Activated naive CD4-positive, alpha-beta T cell treated with anti-CD3 and anti-CD28 coated beads, Interleukin-2, amount 10 ng/mL, durations not matched to agents 7 days and 5 days (primary cell): ENCODE measurements around the gene DAND5.
A peak's percentile ranks its signal among the peaks of the same experiment; 100 is the strongest.

ENCODE experiments used
- CTCF ChIA-PET: fragments of 350-600 bp; sonication (Branson Sonifier 250); formaldehyde crosslinking; loops from one replicate; lab custom pipeline; 2021; ENCODE audit warnings: antibody characterized with exemption; lab: Charles Lee
- DNase-seq: peaks from one replicate; pipeline ENCODE4 v3.0.0-alpha.2; 2020
- H3K27ac Mint-ChIP-seq: one replicate; pipeline ENCODE4 v1.8.0; 2021; ENCODE audit warnings: mild to moderate bottlenecking, moderate library complexity, mixed read lengths
- H3K27me3 Mint-ChIP-seq: one replicate; pipeline ENCODE4 v1.8.0; 2021; ENCODE audit warnings: mild to moderate bottlenecking, mixed read lengths
- H3K36me3 Mint-ChIP-seq: one replicate; pipeline ENCODE4 v1.8.0; 2021; ENCODE audit warnings: mixed read lengths
- H3K4me1 Mint-ChIP-seq: one replicate; pipeline ENCODE4 v1.8.0; 2021; ENCODE audit warnings: mixed read lengths
- H3K4me3 Mint-ChIP-seq: one replicate; pipeline ENCODE4 v1.8.0; 2021; ENCODE audit warnings: mild to moderate bottlenecking, moderate library complexity, mixed read lengths
- H3K9me3 Mint-ChIP-seq: one replicate; pipeline ENCODE4 v1.8.0; 2021; ENCODE audit warnings: mixed read lengths

DAND5 gene

DNA sequence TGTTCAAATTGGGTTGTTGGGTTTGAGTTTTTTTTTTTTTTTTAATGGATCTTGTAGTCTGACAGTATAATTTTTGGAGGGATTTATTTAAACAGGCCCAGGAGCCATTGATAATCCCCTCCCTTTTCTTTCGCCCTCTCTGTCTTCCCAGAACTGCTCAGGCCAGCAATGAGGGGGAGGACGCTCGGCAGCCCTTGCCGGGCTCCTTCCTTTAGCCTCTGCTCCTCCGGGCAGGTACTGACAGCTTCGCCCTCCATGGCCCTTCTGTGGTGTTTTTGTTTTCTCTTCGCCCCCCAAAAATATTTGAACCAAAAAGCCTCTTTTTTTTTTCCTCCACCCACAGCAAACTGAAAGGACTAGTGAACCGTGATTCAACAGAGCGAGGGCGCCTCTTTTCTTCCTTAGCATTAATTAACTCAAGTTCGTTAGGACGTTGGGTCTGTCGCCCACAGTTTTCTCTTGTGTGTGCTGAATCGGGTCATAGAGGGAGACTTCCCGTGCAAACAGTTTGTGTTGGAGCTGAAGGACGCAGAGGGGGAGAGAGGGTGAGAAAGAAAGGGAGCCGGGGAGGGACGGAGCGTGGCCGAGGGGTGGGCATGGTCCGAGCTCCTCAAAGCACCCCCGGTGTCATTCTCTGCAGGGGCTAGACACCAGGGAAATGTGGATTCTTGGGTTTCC, 47.4 kb downstream of the DAND5 start:
- H3K4me1 Mint-ChIP-seq = peaks cover 20% of the 10 kb centered on the region
- no peak overlapping the region for H3K27ac Mint-ChIP-seq
- peaks cover 94% of the 10 kb centered on the region for H3K27me3 Mint-ChIP-seq
- DNase-seq = no peak
- CTCF ChIA-PET = no interaction called here
- no peak overlapping the region for H3K4me3 Mint-ChIP-seq
- H3K36me3 Mint-ChIP-seq = peaks cover 2% of the 10 kb centered on the region
- H3K9me3 Mint-ChIP-seq = no peaks in the 10 kb centered on the region

DNA sequence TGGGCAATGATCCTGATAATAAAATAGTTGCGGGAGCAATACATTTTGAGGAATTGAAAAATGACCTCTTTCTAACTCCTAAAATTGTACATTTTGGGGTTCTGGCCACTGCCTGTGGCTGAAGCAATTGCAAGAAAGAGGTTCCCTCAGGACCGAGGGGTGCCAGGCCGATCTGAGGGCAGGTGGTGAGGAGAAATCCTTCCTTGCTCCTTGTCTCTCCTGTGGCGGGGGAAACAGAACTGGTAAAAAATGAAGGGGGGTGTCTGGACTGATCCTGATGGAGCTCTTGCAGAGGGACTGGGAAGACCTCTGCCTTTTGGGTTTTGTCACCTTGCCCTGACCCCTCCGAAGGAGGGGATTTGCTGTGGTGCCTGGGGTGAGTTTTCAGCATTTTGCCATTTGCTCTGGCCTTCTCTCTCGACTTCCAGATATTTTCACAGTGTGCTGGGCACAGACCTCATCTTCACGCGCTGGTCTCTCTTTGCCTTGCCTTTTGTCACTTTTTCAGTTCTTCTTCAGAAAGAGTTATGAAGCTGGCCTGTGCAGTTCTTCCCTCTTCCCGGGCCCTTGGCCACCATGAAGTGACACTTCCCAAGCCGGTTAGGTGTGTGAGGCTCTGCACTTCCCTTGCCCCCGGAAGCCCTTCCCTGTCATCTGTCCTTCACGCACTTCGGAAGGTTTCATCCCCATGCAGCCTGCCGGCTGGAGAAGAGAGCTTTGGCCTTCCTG, 48.1 kb downstream of the DAND5 start:
- Mint-ChIP-seq H3K27ac (no peak overlapping the region), H3K27me3 (peaks cover 94% of the 10 kb centered on the region), H3K36me3 (peaks cover 2% of the 10 kb centered on the region), H3K4me3 (no peak overlapping the region), H3K9me3 (no peaks in the 10 kb centered on the region), H3K4me1 (peaks cover 25% of the 10 kb centered on the region)
- CTCF ChIA-PET = interaction anchor here (0.6 to 1.2 kb wide), 3 partner anchors 11 to 856 kb away, joined by 3 to 4 read pairs (median 3); no protein-coding TSS in a partner anchor
- DNase-seq = no peak

DNA sequence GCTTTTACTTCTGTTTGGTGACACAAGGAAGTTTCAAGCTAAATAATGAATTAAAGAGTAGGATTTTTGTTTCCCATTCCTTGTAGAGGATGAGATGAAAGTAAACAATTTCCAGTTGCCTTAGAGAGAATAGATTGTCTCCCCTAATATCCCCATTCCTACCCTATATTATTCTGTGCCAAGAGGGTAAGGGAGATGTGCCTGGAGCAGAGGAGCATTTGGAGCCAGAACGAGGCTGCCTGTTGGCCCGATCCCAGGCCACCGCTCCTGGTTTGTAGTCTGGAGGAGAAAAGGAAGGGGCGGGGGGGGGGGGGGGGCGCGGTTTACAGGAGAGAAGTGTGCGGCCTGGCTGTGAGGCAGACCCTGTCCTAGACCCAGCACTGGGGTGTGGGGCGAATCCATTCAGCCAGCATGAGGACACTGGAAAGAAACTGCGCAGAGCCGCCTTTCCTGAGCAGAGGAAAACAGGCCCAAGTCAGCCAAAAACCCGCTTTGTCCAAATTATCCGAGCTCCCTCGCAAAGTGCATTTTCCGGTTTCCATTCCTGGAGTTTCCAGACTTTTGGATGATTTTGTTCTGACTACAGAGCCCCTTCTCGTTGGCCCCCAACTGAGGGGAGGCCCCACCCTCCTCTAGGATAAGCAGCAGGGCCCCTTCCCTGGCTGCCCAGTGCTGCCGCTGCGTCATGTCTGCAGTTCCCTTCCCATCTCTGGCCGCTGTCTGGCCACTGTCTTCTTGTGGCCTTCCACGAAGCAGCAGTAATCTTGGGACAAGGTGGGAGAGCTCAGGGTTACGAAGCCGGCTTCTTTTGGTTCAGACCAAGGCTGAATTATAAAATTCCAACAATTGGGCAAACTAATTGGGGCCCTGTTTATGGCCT, 48.9 kb downstream of the DAND5 start:
- peaks cover 94% of the 10 kb centered on the region for H3K27me3 Mint-ChIP-seq
- no peak for DNase-seq
- peaks cover 2% of the 10 kb centered on the region for H3K36me3 Mint-ChIP-seq
- no peak overlapping the region for H3K4me3 Mint-ChIP-seq
- no peaks in the 10 kb centered on the region for H3K9me3 Mint-ChIP-seq
- CTCF ChIA-PET = interaction anchor here (0.6 to 1.2 kb wide), 3 partner anchors 10 to 856 kb away, joined by 3 to 4 read pairs (median 3); no protein-coding TSS in a partner anchor
- no peak overlapping the region for H3K27ac Mint-ChIP-seq
- H3K4me1 Mint-ChIP-seq = peaks cover 24% of the 10 kb centered on the region

DNA sequence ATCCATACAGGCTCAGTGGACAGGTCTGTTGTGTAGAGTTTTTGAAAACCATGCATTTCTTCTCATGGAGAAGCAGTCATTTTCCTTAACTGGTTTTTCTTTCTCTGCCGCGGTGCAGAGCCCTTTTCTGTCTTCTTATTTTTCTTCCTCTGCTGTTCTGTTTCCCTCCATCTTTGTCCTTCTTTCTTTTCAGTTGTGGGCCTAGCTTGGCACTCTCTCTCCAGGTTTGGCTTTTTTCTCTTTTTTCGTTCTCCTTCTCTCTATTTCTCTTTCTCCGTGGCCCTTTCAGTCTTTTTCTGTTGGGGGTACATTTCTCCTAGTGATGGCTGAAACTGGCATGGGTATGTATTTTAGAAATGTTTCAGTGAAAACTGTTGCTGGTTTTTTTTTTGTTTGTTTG, 50.0 kb downstream of the DAND5 start:
- H3K9me3 Mint-ChIP-seq = no peaks in the 10 kb centered on the region
- H3K27ac Mint-ChIP-seq = no peak overlapping the region
- DNase-seq = no peak
- peaks cover 94% of the 10 kb centered on the region for H3K27me3 Mint-ChIP-seq
- peaks cover 20% of the 10 kb centered on the region for H3K4me1 Mint-ChIP-seq
- peaks cover 2% of the 10 kb centered on the region for H3K36me3 Mint-ChIP-seq
- no peak overlapping the region for H3K4me3 Mint-ChIP-seq
- CTCF ChIA-PET = no interaction called here

DNA sequence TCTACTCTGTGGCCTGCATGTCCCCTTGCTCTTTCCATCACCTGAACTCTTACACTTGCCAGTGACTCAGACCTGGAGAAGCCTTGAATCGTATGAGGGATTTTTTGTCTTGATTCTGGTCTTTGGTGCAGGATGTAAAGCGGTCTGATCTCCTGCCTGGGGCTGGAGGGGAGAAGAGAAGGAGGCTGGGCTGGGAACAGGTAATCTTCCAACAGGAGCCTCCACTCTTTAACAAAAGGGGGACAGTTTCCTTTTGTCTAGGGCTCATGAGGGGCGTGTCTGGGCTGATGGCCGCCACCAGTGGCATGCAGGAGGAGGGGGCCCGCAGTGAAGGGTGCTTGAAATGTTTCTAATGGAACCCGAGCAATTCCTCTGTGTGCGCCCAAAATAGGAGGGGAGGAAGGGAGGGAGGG, 50.6 kb downstream of the DAND5 start:
- peaks cover 2% of the 10 kb centered on the region for H3K36me3 Mint-ChIP-seq

DNA sequence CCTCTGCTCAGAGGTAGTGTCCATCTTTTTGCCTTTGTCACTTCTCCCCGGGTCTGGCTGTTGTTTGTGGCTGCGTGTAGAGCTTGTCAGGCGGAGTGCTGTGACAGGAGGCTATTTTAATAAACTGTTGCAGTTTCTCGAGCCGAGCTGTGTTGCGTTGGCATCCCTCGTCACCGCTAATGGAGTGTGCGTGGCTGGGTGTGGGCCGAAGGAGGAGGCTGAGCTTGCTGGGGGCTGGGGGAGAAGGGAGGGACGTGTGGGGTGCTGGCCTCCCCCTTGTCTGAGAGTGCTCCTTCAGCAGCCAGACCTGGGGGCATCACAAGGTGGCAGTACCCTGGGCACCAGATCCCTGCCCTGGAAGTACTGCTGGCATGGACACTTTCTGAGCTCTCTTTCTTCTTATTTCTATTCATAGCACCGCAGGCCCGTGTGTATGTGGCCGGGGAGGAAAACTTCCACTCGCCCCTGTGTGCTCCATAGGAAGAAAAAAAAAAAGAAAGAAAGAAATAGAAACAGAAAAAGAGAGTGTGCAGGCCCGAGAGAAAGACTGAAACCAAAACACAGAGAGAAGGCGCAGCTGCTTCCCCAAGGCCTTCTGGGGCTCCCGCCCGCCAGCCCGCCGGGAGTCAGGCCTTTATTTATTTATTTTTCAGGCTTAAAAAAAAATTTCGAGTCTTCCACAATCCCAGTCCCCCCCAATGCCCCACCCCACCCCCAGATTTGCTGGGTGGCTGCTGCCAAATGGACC, 52.9 kb downstream of the DAND5 start:
- CTCF ChIA-PET = interaction anchor here (1.7 to 2.1 kb wide), 3 partner anchors 8 to 72 kb away, joined by 6 to 8 read pairs (median 7); no protein-coding TSS in a partner anchor
- H3K27me3 Mint-ChIP-seq = peaks cover 94% of the 10 kb centered on the region

More for the DNA sequence above, 50.6 kb downstream of the DAND5 start:
- Mint-ChIP-seq H3K4me1 (peaks cover 23% of the 10 kb centered on the region), H3K4me3 (no peak overlapping the region), H3K27me3 (peaks cover 94% of the 10 kb centered on the region), H3K9me3 (no peaks in the 10 kb centered on the region), H3K27ac (no peak overlapping the region)
- CTCF ChIA-PET = interaction anchor here (1.6 kb wide), 1 partner anchor 14 kb away, joined by 5 read pairs; no protein-coding TSS in a partner anchor
- no peak for DNase-seq

DNA sequence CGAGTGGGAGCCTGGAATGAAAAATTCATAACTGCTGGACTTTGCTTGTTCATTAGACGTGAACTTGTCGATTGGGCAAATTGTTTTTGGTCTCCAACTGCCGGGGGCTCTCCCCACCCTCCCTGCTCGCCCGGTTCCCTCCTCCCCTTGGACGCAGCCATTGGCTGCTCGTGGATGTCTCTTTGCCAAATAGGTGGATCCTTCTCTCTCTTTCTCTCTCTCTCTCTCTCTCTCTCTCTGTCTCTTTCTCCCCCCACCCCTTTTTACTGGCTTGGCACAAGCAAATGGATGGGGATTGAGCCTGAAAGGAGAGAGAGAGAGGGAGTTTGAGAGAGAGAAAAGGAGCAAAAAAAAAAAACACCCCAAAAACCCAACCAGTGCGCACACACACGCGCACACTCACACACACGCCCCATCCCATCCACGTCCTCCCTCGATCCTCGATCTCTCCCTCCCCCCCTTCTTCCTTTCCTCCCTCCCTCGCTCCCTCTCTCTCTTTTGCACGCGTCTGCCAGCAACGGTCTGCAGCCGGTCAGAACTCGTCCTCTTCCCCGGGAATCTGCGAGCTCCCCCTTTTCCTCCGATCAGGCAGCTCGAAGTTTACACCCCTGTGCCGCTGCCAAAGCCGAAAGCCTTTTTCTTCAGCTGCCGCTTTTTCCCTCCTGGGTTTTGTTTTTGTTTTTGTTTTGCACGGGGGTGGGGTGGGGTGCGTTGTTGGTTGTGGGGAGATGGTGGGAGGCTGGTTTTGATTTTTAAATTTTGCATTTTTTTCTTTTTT, 53.7 kb downstream of the DAND5 start:
- Mint-ChIP-seq H3K27ac (peak overlapping the region; percentile 68), H3K9me3 (no peaks in the 10 kb centered on the region), H3K36me3 (peaks cover 2% of the 10 kb centered on the region), H3K27me3 (peaks cover 93% of the 10 kb centered on the region), H3K4me1 (peaks cover 23% of the 10 kb centered on the region), H3K4me3 (peak overlapping the region; percentile 69)
- CTCF ChIA-PET = interaction anchor here (2.1 kb wide), 1 partner anchor 71 kb away, joined by 7 read pairs; no protein-coding TSS in a partner anchor
- DNase-seq = peak; percentile 28

More for the DNA sequence above, 52.9 kb downstream of the DAND5 start:
- H3K4me1 Mint-ChIP-seq = peaks cover 23% of the 10 kb centered on the region
- DNase-seq = no peak
- no peaks in the 10 kb centered on the region for H3K9me3 Mint-ChIP-seq
- H3K4me3 Mint-ChIP-seq = peak overlapping the region; percentile 17
- no peak overlapping the region for H3K27ac Mint-ChIP-seq
- peaks cover 2% of the 10 kb centered on the region for H3K36me3 Mint-ChIP-seq

DNA sequence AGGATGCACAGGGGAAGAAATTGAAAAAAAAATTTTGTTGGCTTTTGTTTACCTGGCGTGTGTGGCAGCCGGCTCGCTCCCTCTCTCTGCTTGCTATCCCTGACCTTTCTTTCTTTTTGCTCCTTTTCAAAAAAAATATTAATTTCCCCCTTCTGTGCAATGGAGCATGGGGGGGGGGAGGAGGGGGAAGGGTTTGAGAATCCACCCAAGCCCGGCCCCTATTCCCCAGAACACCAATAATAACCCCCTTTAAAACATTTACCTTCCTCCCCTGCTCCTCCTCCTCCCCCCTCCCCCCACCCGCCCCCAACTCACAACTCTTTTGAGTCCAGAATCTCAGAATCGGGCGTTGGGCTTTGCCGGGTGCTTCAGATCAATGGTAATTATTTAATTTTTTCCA, 54.3 kb downstream of the DAND5 start:
- Mint-ChIP-seq H3K4me3 (peak overlapping the region; percentile 69), H3K36me3 (peaks cover 2% of the 10 kb centered on the region), H3K9me3 (no peaks in the 10 kb centered on the region), H3K27me3 (peaks cover 93% of the 10 kb centered on the region), H3K27ac (no peak overlapping the region), H3K4me1 (peaks cover 23% of the 10 kb centered on the region)
- CTCF ChIA-PET = interaction anchor here (1.1 kb wide), 1 partner anchor 70 kb away, joined by 5 read pairs; no protein-coding TSS in a partner anchor
- no peak for DNase-seq
